RPMI8226 (cell line): Measurements from ENCODE around the gene TFEB.
A peak's percentile ranks its signal among the peaks of the same experiment; 100 is the strongest.

ENCODE experiments used
- DNase-seq: peaks from one replicate; pipeline ENCODE4 v3.0.0-alpha.2; 2015

Gene TFEB

DNA sequence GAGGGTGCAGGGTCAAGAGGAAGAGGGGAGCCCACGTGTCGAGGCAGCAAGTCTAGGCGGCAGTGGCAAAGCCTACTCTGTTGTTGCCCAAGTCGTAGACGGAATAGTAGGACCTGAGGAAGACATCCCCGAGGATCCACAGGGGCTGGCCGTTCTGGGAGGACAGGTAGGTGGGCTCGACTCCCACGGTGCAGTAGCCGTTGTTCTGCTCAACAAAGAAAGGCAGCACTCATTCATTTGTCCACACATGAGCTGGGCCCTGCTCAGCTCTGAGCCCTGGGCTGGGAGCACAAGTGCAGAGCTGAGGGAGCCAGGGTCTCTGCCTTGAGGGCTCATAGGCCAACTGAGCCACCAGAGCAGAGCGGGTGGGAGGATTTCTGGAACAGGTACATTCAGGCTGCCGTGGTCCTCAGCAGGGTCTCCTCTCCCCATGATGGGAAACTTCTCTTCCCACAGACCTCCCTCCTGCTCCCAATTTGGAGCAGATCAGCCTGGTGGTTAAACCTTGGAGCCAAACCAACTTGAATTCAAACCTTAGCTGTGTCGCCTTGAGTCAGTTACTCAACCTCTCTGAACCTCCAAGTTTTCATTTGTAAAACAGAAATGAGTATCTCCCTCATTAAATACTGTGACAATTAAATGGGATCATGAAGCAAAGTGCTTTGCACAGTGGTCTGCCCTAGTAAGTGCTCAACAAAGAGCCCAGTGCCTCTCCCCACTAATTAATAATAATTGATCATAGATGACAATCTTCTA lies 1.6 kb upstream of the TFEB start:
- DNase-seq = no peak

- no peak for DNase-seq
Observed at GRCh38 chr6:41736186-41736733, 852 bp upstream of the TFEB start.

DNA sequence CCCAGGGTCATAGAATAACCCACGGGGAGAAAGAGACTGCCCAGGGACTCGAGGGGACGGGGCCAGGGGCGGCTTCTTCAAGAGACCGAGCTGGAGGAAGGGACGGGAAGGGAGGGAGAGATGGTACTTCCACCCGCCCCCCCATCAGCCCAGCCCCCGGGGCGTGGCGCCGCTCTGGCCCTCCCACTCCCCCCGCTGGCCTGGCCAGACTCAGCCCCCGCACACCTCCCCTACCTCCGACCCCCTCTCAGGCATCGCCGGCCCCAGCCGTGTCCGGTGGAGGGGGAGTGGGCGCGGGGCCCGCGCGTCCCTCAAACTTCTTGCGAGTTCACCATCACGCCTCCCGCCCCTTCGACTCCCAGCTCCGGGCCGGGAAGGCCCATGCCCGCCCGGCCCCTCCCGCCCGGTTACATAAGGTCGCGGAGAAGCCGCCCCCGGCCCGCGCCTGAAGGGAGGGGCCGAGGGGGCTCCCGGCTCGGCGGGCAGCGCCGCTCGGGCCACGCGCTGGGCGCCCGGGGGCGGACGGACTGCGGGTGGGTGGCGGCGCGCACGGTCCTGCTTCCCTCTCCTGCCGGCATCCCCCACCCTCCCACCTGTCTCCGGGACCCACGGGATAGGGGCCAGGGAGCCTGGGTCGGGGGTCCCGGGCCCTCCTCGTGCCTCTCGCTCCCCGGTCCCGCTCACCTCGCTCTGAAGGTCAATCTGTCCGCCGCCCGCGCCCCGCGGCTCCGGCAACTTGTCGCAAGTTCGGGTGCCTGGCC lies 562 bp downstream of the TFEB start:
- peak; percentile 61 for DNase-seq

- DNase-seq = peak; percentile 73
Observed at GRCh38 chr6:41733707-41734665, 1.4 kb downstream of the TFEB start.

GRCh38 chr6:41733360-41733706 lies 2.1 kb downstream of the TFEB start:
- no peak for DNase-seq

DNA sequence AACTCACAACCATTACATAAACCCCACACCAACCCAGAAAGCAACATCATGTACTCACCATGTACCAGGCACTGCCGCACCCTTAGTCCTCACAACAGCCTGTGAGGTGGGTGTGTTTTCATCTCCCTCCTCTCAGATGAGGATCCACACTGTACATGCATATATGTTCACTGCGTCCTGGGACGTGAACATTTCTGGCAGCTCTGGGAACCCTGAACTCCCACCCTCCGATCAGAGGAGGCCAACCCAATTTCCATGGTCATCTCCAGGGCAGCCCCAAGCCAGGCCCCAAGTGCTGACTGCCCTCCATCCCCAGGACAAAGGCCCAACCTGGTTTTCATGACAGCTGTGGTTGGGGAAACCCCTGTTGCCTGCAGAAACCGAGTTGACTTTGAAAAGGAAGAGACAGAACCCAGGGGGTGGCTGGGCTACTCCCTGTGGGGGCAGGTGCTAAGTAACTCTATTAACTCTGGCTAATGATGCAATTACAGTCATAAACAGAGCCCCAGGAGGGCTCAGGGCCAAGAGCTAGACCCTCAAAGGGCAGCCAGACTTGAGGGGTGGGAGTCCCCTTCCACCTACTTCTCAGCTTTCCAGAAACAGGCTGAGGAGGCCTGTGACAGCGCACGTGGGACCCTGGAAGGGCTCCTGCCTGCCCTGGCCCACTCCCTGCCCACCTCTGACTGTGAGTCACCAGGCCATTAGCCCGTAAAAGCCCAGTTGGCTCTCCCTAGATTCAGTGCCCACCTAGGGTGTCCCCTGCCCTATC lies 2.6 kb downstream of the TFEB start:
- DNase-seq = peak; percentile 31

DNA sequence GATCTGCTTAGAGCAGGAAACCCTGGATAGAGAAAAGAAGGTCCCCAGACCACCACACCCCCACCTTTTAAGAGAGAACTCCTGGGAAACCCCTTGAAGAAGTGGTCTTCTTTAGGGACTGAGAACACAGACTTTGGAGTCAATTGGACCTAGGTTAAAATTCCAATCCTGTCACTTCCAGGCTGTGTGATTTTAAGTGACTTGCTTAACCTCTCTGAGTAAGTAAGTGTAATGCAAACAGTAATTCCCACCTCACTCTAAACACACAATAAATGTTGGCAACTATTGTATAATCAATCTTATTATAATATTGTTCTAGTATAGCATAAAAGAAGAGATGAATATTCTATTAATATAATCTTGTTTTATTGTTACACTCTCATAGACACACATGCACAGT lies 3.3 kb downstream of the TFEB start:
- DNase-seq = no peak

- DNase-seq = no peak
Observed at GRCh38 chr6:41731561-41732086, 3.8 kb downstream of the TFEB start.

DNA sequence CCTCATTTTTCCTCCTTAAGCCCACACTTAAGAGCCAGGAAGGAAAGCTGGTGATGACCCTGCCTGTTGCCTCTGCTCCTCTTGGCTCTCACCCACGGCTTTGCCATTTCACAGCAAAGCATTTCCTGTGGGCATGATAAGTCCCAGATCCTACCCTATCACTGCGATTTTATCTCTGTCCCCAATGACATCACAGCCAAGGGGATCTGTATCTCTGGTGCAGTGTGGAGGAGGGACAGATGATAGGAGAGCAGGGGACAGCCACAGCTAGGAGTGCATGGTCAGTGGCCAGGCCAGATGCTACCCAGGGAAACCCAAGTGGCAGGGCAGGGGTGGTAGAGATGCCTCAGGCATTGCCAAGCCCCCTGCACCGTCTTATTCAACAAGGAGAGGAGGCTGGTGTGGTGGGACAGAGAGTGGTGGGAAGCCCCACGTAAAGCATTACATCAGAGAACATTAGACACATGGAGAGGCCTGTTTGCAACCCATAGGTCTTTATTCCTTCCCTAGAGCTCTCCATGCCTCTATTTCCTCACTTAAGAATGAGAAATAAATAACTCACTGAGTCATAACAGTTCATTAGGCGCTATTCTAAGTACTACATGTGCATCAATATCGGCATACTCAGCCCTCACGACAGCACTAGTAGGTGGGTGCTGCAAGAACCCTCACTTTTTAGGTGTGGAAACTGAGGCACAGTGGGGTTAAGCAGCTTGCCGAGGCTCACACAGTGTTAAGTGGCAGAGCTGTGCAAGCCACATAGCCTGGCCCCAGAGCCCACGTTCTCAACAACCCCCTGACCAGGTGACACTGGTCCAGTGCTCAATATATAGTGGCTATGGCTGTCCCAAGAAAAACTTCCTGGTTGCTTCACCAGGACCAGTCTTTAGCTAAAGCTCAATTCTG lies 4.6 kb downstream of the TFEB start:
- no peak for DNase-seq

DNA sequence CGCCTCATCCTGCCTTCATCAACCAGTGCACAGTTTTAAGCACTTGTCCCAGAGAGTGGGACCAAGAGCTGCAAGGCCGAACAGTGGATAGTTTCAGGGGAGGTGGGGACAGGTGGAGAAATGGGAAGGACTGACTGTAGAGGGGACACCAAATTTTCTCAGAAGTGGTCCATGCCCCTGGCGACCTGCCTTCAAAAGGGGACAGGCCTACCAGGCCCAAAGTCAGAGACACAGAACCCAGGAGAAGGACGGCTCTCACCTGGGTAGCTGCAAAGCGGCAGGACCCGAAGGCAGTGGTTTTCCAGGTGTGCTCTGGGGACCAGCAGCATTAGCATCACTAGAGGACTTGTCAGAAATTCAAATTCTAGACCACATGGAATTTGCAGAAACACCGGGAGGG lies 5.8 kb downstream of the TFEB start:
- no peak for DNase-seq

- no peak for DNase-seq
Observed at GRCh38 chr6:41728954-41729353, 6.5 kb downstream of the TFEB start.

GRCh38 chr6:41728073-41728936 lies 7.1 kb downstream of the TFEB start:
- DNase-seq = no peak

GRCh38 chr6:41727705-41728072 lies 7.7 kb downstream of the TFEB start:
- no peak for DNase-seq

GRCh38 chr6:41726876-41727275 lies 8.5 kb downstream of the TFEB start:
- DNase-seq = no peak

GRCh38 chr6:41724586-41725501 lies 10.6 kb downstream of the TFEB start:
- DNase-seq = no peak

DNA sequence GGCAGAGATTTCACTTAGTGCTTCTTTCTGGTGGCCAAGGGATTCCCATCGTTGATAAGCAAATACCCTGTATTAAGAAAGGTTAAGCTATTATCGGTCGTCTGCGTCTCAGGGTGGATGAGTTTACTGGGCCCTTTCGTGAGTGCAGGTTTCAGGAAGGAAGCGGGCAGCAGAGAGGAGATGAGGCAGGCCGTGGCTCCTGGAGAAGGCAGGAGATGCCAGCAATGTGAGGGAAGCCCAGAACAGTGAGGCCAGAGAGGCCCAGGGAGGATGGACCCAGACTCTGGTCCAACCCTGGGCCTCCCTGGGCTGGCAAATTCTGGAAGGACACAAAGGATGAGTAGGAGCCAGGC lies 11.2 kb downstream of the TFEB start:
- DNase-seq = no peak

- DNase-seq = no peak
Observed at GRCh38 chr6:41723530-41724227, 11.7 kb downstream of the TFEB start.

DNA sequence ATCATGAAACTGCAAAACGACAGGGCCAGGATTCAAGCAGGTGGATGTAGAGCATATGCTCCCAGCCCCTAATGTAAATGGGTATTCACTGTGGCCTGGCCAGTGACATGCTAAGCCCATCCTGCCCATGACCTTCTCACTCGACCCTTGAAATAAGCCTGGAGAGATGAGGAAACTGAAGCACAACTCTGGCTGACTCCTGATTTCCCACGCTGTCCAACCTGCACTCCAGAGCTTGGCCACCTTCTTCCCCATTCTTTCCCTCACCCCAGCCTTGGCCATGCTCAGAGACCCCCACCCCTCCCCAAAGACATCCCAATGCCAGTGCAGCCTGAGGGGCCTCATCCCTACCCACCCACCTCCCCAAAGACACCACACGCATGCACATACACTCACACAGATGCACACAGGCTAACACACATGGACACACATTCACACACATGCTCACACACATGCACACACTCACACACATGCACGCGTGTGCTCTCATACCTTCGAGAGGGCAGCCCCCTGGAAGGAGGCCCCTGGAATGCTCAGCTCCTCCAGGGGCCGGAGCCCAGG lies 12.4 kb downstream of the TFEB start:
- DNase-seq = no peak
